ENCODE measurements around the gene MYH7B. TPM values are rescaled to one million over a fixed set of nuclear protein-coding genes. Genes with fewer than 3 reads are reported as not detected.

MYH7B gene
- total RNA-seq, 3 donors from 2014 or later: 0.66 to 1.1 (median 0.73) TPM

- Histone ChIP-seq H3K36me3 (no peaks in the 10 kb centered on the region), H3K4me1 (peaks cover 0 to 4% of the 10 kb centered on the region in 2 donors), H3K27me3 (no peaks in the 10 kb centered on the region), H3K9me3 (no peaks in the 10 kb centered on the region), H3K27ac (no peak overlapping the region), H3K4me3 (no peak overlapping the region)
- no peak for DNase-seq (ENCODE audit: low spot score in 2 of 2)
- TF ChIP-seq POLR2AphosphoS5 (IDR thresholded peaks at IDR 0.05) (no peak), CTCF (IDR thresholded peaks at IDR 0.05) (no peak)
- intact Hi-C loops (cut with DNase I; ENCODE audit: low total_unique reads): no loop called here
Observed at GRCh38 chr20:34995696-34996095, 40.0 kb downstream of the MYH7B start.

GRCh38 chr20:34996243-34997028 is 40.8 kb downstream of the MYH7B start:
- intact Hi-C loops (cut with DNase I; ENCODE audit: low total_unique reads): no loop called here
- no peaks in the 10 kb centered on the region for H3K9me3 ChIP-seq
- H3K36me3 ChIP-seq: peaks cover 5% of the 10 kb centered on the region
- peaks cover 0 to 4% of the 10 kb centered on the region in 2 donors for H3K4me1 ChIP-seq
- DNase-seq (ENCODE audit: low spot score in 2 of 2): no peak
- H3K27ac ChIP-seq: no peak overlapping the region
- TF ChIP-seq CTCF (IDR thresholded peaks at IDR 0.05) (no peak), POLR2AphosphoS5 (IDR thresholded peaks at IDR 0.05) (no peak), POLR2A (IDR thresholded peaks at IDR 0.05) (no peak)
- H3K4me3 ChIP-seq: no peak overlapping the region
- H3K27me3 ChIP-seq: no peaks in the 10 kb centered on the region

- intact Hi-C loops (cut with DNase I; ENCODE audit: low total_unique reads): no loop called here
- Histone ChIP-seq H3K36me3 (peaks cover 9% of the 10 kb centered on the region), H3K4me3 (no peak overlapping the region)
Observed at GRCh38 chr20:34997131-34997561, 41.5 kb downstream of the MYH7B start.

GRCh38 chr20:34997774-34998173 is 42.1 kb downstream of the MYH7B start:
- TF ChIP-seq POLR2A (IDR thresholded peaks at IDR 0.05): no peak
- no peak for TF ChIP-seq CTCF (IDR thresholded peaks at IDR 0.05)
- TF ChIP-seq POLR2AphosphoS5 (IDR thresholded peaks at IDR 0.05): no peak
- intact Hi-C loops (cut with DNase I; ENCODE audit: low total_unique reads): no loop called here
- Histone ChIP-seq H3K9me3 (no peaks in the 10 kb centered on the region), H3K27me3 (no peaks in the 10 kb centered on the region), H3K27ac (no peak overlapping the region), H3K36me3 (peaks cover 14% of the 10 kb centered on the region), H3K4me3 (no peak overlapping the region), H3K4me1 (peaks cover 0 to 4% of the 10 kb centered on the region in 2 donors)
- no peak for DNase-seq (ENCODE audit: low spot score in 2 of 2)

More at GRCh38 chr20:34997131-34997561, 41.5 kb downstream of the MYH7B start:
- DNase-seq (ENCODE audit: low spot score in 2 of 2): no peak
- TF ChIP-seq POLR2AphosphoS5 (IDR thresholded peaks at IDR 0.05) (no peak), POLR2A (IDR thresholded peaks at IDR 0.05) (no peak), CTCF (IDR thresholded peaks at IDR 0.05) (no peak)
- Histone ChIP-seq H3K4me1 (peaks cover 0 to 4% of the 10 kb centered on the region in 2 donors), H3K27me3 (no peaks in the 10 kb centered on the region), H3K9me3 (no peaks in the 10 kb centered on the region), H3K27ac (no peak overlapping the region)

GRCh38 chr20:34998331-34998950 is 42.8 kb downstream of the MYH7B start:
- no peak overlapping the region for H3K4me3 ChIP-seq
- H3K4me1 ChIP-seq: peaks cover 0 to 4% of the 10 kb centered on the region in 2 donors
- H3K36me3 ChIP-seq: peaks cover 21% of the 10 kb centered on the region
- H3K27ac ChIP-seq: no peak overlapping the region
- TF ChIP-seq POLR2AphosphoS5 (IDR thresholded peaks at IDR 0.05) (no peak), CTCF (IDR thresholded peaks at IDR 0.05) (no peak), POLR2A (IDR thresholded peaks at IDR 0.05) (no peak)
- intact Hi-C loops (cut with DNase I; ENCODE audit: low total_unique reads): no loop called here
- no peaks in the 10 kb centered on the region for H3K9me3 ChIP-seq
- no peak for DNase-seq (ENCODE audit: low spot score in 2 of 2)
- no peaks in the 10 kb centered on the region for H3K27me3 ChIP-seq
